ENCODE results near the gene SUPT3H. TPM values are rescaled to one million over a fixed set of nuclear protein-coding genes. Genes with fewer than 3 reads are reported as not detected.

The SUPT3H gene
- total RNA-seq, 6 experiments from 2014 or later, result 0.95 to 2.8 (median 2.0) TPM

DNA sequence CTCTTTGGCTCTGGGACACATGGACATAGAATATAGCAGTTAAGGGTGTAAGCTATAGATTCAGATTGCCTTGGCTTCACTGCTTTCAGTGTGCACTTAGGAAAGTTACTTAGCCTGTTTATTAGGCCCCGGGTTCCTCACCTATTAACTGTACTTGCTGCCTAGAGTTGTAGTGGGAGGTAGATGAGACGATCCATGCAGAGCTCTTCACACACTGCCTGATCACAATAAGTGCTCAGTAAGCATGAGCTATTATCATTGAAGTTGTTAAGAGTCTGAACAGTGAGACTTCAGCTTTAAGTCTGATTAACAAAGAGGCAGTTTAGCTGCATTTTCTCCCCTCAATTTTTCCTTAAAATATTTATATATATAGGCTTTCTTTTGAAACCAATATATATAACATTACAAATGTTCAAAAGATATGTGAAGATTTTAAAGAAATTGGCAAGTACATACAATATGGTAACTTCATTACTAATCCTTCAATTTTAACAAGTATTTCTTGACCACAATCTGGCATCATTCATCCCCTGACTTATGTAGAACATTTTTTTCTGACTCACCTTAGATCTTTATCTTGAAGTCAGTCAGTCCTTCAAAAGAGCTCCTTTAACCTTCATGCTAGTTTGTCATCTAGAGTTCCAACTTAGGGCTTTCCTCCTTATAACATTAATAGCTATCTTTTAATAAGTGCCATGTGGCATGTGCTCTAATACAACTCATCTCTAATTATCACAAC is 20.5 kb upstream of the SUPT3H start:
- 75% methylated on average over 2 of the region's 2 CpGs for WGBS (ENCODE audit: insufficient coverage, low coverage, low lambda C conversion rate, missing lambda C conversion rate)

GRCh38 chr6:45394586-45395095 is 16.9 kb upstream of the SUPT3H start:
- 88% methylated on average over 3 of the region's 4 CpGs for WGBS (ENCODE audit: insufficient coverage, low coverage, low lambda C conversion rate, missing lambda C conversion rate)
- no peaks in the 10 kb centered on the region for H3K4me1 ChIP-seq
- no peaks in the 10 kb centered on the region for H3K36me3 ChIP-seq
- no peak for DNase-seq
- no peak for ATAC-seq
- H3K27ac ChIP-seq, result no peak overlapping the region
- intact Hi-C loops (cut with DNase I), result no loop called here
- no peaks in the 10 kb centered on the region for H3K27me3 ChIP-seq
- TF ChIP-seq POLR2A (IDR thresholded peaks at IDR 0.05), result no peak
- TF ChIP-seq, protein P1, sequence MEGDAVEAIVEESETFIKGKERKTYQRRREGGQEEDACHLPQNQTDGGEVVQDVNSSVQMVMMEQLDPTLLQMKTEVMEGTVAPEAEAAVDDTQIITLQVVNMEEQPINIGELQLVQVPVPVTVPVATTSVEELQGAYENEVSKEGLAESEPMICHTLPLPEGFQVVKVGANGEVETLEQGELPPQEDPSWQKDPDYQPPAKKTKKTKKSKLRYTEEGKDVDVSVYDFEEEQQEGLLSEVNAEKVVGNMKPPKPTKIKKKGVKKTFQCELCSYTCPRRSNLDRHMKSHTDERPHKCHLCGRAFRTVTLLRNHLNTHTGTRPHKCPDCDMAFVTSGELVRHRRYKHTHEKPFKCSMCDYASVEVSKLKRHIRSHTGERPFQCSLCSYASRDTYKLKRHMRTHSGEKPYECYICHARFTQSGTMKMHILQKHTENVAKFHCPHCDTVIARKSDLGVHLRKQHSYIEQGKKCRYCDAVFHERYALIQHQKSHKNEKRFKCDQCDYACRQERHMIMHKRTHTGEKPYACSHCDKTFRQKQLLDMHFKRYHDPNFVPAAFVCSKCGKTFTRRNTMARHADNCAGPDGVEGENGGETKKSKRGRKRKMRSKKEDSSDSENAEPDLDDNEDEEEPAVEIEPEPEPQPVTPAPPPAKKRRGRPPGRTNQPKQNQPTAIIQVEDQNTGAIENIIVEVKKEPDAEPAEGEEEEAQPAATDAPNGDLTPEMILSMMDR (IDR thresholded peaks at IDR 0.05), result no peak
- no peaks in the 10 kb centered on the region for H3K9me3 ChIP-seq
- no peak overlapping the region for H3K4me3 ChIP-seq

More for the DNA sequence above, 20.5 kb upstream of the SUPT3H start:
- TF ChIP-seq, protein P1 (IDR thresholded peaks at IDR 0.05), result no peak
- no peak for TF ChIP-seq POLR2A (IDR thresholded peaks at IDR 0.05)
- no peak overlapping the region for H3K27ac ChIP-seq
- H3K4me3 ChIP-seq, result no peak overlapping the region
- no peaks in the 10 kb centered on the region for H3K4me1 ChIP-seq
- no peak for DNase-seq
- ATAC-seq, result no peak
- H3K36me3 ChIP-seq, result no peaks in the 10 kb centered on the region
- H3K9me3 ChIP-seq, result no peaks in the 10 kb centered on the region
- no peaks in the 10 kb centered on the region for H3K27me3 ChIP-seq
- intact Hi-C loops (cut with DNase I), result no loop called here

GRCh38 chr6:45388328-45388727 is 10.6 kb upstream of the SUPT3H start:
- no peak overlapping the region for H3K4me3 ChIP-seq
- intact Hi-C loops (cut with DNase I), result no loop called here
- no peak for ATAC-seq
- no peak overlapping the region for H3K27ac ChIP-seq
- H3K36me3 ChIP-seq, result no peaks in the 10 kb centered on the region
- no peaks in the 10 kb centered on the region for H3K4me1 ChIP-seq
- H3K9me3 ChIP-seq, result no peaks in the 10 kb centered on the region
- WGBS (ENCODE audit: insufficient coverage, low coverage, low lambda C conversion rate, missing lambda C conversion rate), result 67% methylated on average over 1 of the region's 3 CpGs
- no peak for TF ChIP-seq POLR2A (IDR thresholded peaks at IDR 0.05)
- no peak for DNase-seq
- peaks cover 0 to 5% of the 10 kb centered on the region in 2 donors for H3K27me3 ChIP-seq

- Histone ChIP-seq H3K27ac (no peak overlapping the region), H3K9me3 (no peaks in the 10 kb centered on the region), H3K4me3 (no peak overlapping the region), H3K27me3 (peaks cover 0 to 5% of the 10 kb centered on the region in 2 donors), H3K4me1 (no peaks in the 10 kb centered on the region), H3K36me3 (no peaks in the 10 kb centered on the region)
- TF ChIP-seq, protein P1 (IDR thresholded peaks at IDR 0.05), result no peak
- no peak for TF ChIP-seq POLR2A (IDR thresholded peaks at IDR 0.05)
- intact Hi-C loops (cut with DNase I), result no loop called here
- ATAC-seq, result no peak
- no peak for DNase-seq
- 90% methylated on average over 5 of the region's 5 CpGs for WGBS (ENCODE audit: insufficient coverage, low coverage, low lambda C conversion rate, missing lambda C conversion rate)
Measured at GRCh38 chr6:45387236-45387635, 9.5 kb upstream of the SUPT3H start.

DNA sequence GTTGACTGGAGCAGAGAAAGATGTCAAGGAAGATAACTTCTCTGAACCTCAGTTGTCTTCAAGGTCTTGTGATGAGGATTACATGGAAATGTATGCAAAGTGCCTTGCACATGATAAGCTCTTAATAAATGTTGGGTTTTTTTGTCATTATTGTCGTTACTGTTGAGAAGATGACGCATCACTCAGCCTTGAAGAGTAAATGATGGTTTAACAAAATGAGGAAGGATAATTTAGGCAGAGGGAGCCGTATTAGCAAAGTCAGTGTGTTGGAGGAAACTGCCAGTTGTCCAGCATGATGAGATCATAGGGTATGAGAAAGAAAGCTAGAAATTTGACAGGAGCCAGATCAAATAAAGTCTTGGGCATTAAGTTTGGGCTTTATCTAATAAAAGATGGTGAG is 8.8 kb upstream of the SUPT3H start:
- Histone ChIP-seq H3K4me3 (no peak overlapping the region), H3K27ac (no peak overlapping the region), H3K27me3 (peaks cover 0 to 5% of the 10 kb centered on the region in 2 donors), H3K4me1 (no peaks in the 10 kb centered on the region), H3K36me3 (no peaks in the 10 kb centered on the region), H3K9me3 (no peaks in the 10 kb centered on the region)
- TF ChIP-seq POLR2A (IDR thresholded peaks at IDR 0.05), result no peak
- TF ChIP-seq, protein P1 (IDR thresholded peaks at IDR 0.05), result no peak
- no peak for DNase-seq
- intact Hi-C loops (cut with DNase I), result no loop called here
- 77% methylated on average over 3 of the region's 3 CpGs for WGBS (ENCODE audit: insufficient coverage, low coverage, low lambda C conversion rate, missing lambda C conversion rate)
- ATAC-seq, result no peak

Data from right lobe of liver (tissue), 6 donors.